Left renal cortex interstitium (tissue), 4 donors: ENCODE results near the gene DCUN1D1. TPM values are rescaled to one million over a fixed set of nuclear protein-coding genes. Genes with fewer than 3 reads are reported as not detected.

Experiments used
- DNase-seq, 4 donors: peaks; one replicate each; pipeline ENCODE4 v3.0.0-alpha.2; 2013; ENCODE audit warnings: low read depth in 4 of 4, low spot score in 2 of 4, missing footprints in 1 of 4
- polyA plus RNA-seq, 4 donors: library from polyadenylated mRNA; unstranded; fragments of 120-200 nt; gene quantifications; one replicate each; pipeline ENCODE4 v1.2.1, GENCODE V29; 2013; ENCODE audit not compliant: insufficient read length in 4 of 4

The DCUN1D1 gene
- polyA plus RNA-seq, 4 donors = 47.3 to 62.7 (median 52.4) TPM

GRCh38 chr3:182904164-182904563, 76.2 kb downstream of the DCUN1D1 start:
- no peak for DNase-seq

GRCh38 chr3:182902236-182902635, 78.1 kb downstream of the DCUN1D1 start:
- no peak for DNase-seq

- no peak for DNase-seq
Observed at GRCh38 chr3:182896553-182896952, 83.8 kb downstream of the DCUN1D1 start.

- no peak for DNase-seq
Observed at GRCh38 chr3:182895513-182896112, 84.7 kb downstream of the DCUN1D1 start.

- no peak for DNase-seq
Observed at GRCh38 chr3:182892226-182892625, 88.1 kb downstream of the DCUN1D1 start.

- DNase-seq = no peak
Observed at GRCh38 chr3:182891364-182891763, 89.0 kb downstream of the DCUN1D1 start.

- DNase-seq = no peak
Observed at GRCh38 chr3:182889948-182890629, 90.2 kb downstream of the DCUN1D1 start.

Other genes starting within 250 kb of the DCUN1D1 start
- gene ATP11B, start 187.0 kb downstream of the DCUN1D1 start, polyA plus RNA-seq = 10 to 100 TPM; 53.2 to 58.7 (median 57.0) TPM
- gene MCCC1, start 119.0 kb upstream of the DCUN1D1 start, polyA plus RNA-seq = 10 to 100 TPM; 52.5 to 75.5 (median 61.8) TPM
- gene LAMP3, start 182.2 kb upstream of the DCUN1D1 start, polyA plus RNA-seq = 1 to 10 TPM; 2.6 to 3.7 (median 3.1) TPM